H1 (cell line): Measurements from ENCODE around the gene PDE6D. TPM values are rescaled to one million over a fixed set of nuclear protein-coding genes. Genes with fewer than 3 reads are reported as not detected.

Experiments
- CHD7 ChIP-seq: fragments of 300-600 bp; sonication (generic); IDR thresholded peaks from 2 replicates; pipeline ENCODE4 v1.7.1; 2012; ENCODE audit warnings: low read length, moderate library complexity, mild to moderate bottlenecking, inconsistent platforms; ENCODE audit not compliant: insufficient replicate concordance
- CTCF ChIP-seq, 3 experiments: IDR thresholded peaks; 1 replicate in 2 of 3; 2 replicates in 1 of 3; pipeline versions ENCODE4 v1.5.1 to v1.6.1; 2011; ENCODE audit warnings: low read length in 3 of 3, mild to moderate bottlenecking in 3 of 3, inconsistent platforms in 2 of 3, low read depth in 1 of 3, moderate library complexity in 1 of 3; ENCODE audit not compliant: insufficient read depth in 1 of 3; ENCODE audit errors: control extremely low read depth in 1 of 3
- polyA plus RNA-seq, 7 experiments: library from polyadenylated mRNA; depleted of rRNA in 3 of 7; stranded (reverse) in 5 of 7; unstranded in 2 of 7; fragments of >200 nt in 5 of 7; fragments of 200-250 nt in 2 of 7; gene quantifications; 1 replicate in 5 of 7; 2 replicates in 1 of 7; 4 replicates in 1 of 7; pipeline versions ENCODE4 v1.2.1 to v1.2.3, GENCODE V29; 2011 to 2013; ENCODE audit warnings: missing spikeins in 2 of 7, mixed read lengths in 2 of 7
- total RNA-seq: library from RNA; stranded (reverse); fragmentation: NEBNext Ultra II Directional; extraction: Animal tissue kit (Norgen Biotek cat#: 25700); gene quantifications from 2 replicates; pipeline ENCODE4 v1.2.1, GENCODE V29; 2021

Gene PDE6D
- total and polyA plus RNA-seq, 2 of the 8 experiments (the other 6 are each of a cell fraction or from before 2014, with no cell fraction given), result 33.7 to 63.9 TPM

- TF ChIP-seq CHD7 (no peak), CTCF (IDR thresholded peaks at IDR 0.05; ENCODE audit: control extremely low read depth in 1 of 3, insufficient read depth in 1 of 3, low read depth in 1 of 3, low read length in 3 of 3) (peak in 1 of 3 experiments; percentile 3; a peak in 1 of 4 replicates)
Measured at GRCh38 chr2:231720987-231721966, 59.8 kb downstream of the PDE6D start (continued).
